Measurements from ENCODE around the gene GGCX.

DNA sequence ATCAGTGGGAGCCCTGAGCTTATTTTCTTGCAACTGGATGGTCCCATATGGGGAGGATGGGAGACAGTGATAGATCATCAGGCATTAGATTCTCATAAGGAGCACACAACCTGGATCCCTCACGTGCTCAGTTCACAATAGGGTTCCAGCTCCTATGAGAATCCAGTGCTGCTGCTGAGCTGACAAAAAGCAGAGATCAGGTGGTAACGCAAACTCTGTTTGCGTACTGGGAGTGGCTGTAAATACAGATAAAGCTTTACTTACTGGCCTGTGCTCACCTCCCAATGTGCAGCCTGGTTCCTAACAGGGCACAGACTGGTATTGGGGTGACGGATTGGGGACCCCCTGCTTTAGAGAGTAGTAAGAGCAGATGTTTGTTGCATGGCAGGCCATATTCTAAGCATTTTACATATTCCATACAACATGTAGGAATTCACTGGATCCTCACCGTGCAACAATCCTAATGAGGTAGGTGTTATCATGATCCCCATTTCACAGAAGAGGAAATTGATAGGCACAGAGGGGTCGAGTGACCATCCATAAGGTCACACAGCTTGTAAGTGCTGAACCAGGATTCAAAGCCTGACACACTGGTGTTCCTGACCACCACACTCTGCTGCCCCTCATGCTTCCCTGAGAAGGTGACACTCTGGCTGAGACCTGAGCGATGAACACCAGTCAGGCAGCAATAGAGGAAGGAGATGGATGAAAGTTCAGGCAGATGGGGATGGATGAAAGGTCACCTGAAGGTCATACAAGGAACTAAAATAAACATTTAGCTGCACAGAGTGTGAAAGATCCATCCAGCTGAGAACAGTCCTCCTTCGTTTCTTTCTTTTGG, 38.0 kb downstream of the GGCX start:
- TF ChIP-seq, protein P1, sequence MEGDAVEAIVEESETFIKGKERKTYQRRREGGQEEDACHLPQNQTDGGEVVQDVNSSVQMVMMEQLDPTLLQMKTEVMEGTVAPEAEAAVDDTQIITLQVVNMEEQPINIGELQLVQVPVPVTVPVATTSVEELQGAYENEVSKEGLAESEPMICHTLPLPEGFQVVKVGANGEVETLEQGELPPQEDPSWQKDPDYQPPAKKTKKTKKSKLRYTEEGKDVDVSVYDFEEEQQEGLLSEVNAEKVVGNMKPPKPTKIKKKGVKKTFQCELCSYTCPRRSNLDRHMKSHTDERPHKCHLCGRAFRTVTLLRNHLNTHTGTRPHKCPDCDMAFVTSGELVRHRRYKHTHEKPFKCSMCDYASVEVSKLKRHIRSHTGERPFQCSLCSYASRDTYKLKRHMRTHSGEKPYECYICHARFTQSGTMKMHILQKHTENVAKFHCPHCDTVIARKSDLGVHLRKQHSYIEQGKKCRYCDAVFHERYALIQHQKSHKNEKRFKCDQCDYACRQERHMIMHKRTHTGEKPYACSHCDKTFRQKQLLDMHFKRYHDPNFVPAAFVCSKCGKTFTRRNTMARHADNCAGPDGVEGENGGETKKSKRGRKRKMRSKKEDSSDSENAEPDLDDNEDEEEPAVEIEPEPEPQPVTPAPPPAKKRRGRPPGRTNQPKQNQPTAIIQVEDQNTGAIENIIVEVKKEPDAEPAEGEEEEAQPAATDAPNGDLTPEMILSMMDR (IDR thresholded peaks at IDR 0.05 in 4 of 5, conservative IDR thresholded peaks at IDR 0.05 in 1 of 5): no peak
- no peak for TF ChIP-seq POLR2A (IDR thresholded peaks at IDR 0.05)

Measured in gastrocnemius medialis (tissue), 4 donors.